Progenitor cell of endocrine pancreas (in vitro differentiated cells): ENCODE results near the gene DLGAP1. TPM values are rescaled to one million over a fixed set of nuclear protein-coding genes. Genes with fewer than 3 reads are reported as not detected.

Experiments used
- DNase-seq: peaks from one replicate; pipeline ENCODE4 v3.0.0; 2021; ENCODE audit warnings: low spot score; ENCODE audit not compliant: unreplicated experiment
- H3K27ac Mint-ChIP-seq: 2 replicates; pipeline ENCODE4 v1.8.0; 2021; ENCODE audit warnings: mild to moderate bottlenecking, moderate library complexity, mixed read lengths
- H3K27me3 Mint-ChIP-seq: 2 replicates; pipeline ENCODE4 v1.8.0; 2021; ENCODE audit warnings: mixed read lengths
- H3K36me3 Mint-ChIP-seq: 2 replicates; pipeline ENCODE4 v1.8.0; 2022; ENCODE audit warnings: mixed read lengths; ENCODE audit not compliant: insufficient read depth
- H3K4me1 Mint-ChIP-seq: 2 replicates; pipeline ENCODE4 v1.8.0; 2021; ENCODE audit warnings: low read depth, mixed read lengths
- H3K4me3 Mint-ChIP-seq: 2 replicates; pipeline ENCODE4 v1.8.0; 2021; ENCODE audit warnings: low read depth, mild to moderate bottlenecking, moderate library complexity, mixed read lengths
- H3K9me3 Mint-ChIP-seq: 2 replicates; pipeline ENCODE4 v1.8.0; 2021; ENCODE audit warnings: low read depth, mixed read lengths
- CTCF ChIP-seq: fragments of 200-600 bp; sonication (generic); IDR thresholded peaks from one replicate; pipeline ENCODE4 v1.5.0; 2021; ENCODE audit warnings: antibody characterized with exemption, mild to moderate bottlenecking; ENCODE audit not compliant: unreplicated experiment
- total RNA-seq: library from RNA; stranded (reverse); gene quantifications from 2 replicates; pipeline ENCODE4 v1.2.1, GENCODE V29; 2021

DLGAP1 gene
- total RNA-seq, 1 donor from 2014 or later, result 16.7 TPM

GRCh38 chr18:3857544-3857943, 597.6 kb downstream of the DLGAP1 start:
- DNase-seq, result no peak
- Mint-ChIP-seq H3K4me3 (no peak overlapping the region), H3K27ac (no peak overlapping the region), H3K9me3 (peaks cover 3% of the 10 kb centered on the region), H3K4me1 (no peaks in the 10 kb centered on the region), H3K27me3 (no peaks in the 10 kb centered on the region), H3K36me3 (peaks cover 2% of the 10 kb centered on the region)
- TF ChIP-seq CTCF, result no peak

GRCh38 chr18:3855966-3856365, 599.1 kb downstream of the DLGAP1 start:
- H3K27ac Mint-ChIP-seq, result no peak overlapping the region
- TF ChIP-seq CTCF, result no peak

GRCh38 chr18:3852321-3852720, 602.8 kb downstream of the DLGAP1 start:
- Mint-ChIP-seq H3K4me1 (no peaks in the 10 kb centered on the region), H3K36me3 (peaks cover 3% of the 10 kb centered on the region), H3K9me3 (no peaks in the 10 kb centered on the region), H3K4me3 (no peak overlapping the region), H3K27me3 (no peaks in the 10 kb centered on the region), H3K27ac (no peak overlapping the region)
- DNase-seq, result no peak
- TF ChIP-seq CTCF, result no peak

More at GRCh38 chr18:3855966-3856365, 599.1 kb downstream of the DLGAP1 start:
- H3K9me3 Mint-ChIP-seq, result peaks cover 3% of the 10 kb centered on the region
- H3K4me3 Mint-ChIP-seq, result no peak overlapping the region
- DNase-seq, result no peak
- no peaks in the 10 kb centered on the region for H3K27me3 Mint-ChIP-seq
- H3K4me1 Mint-ChIP-seq, result no peaks in the 10 kb centered on the region
- peaks cover 3% of the 10 kb centered on the region for H3K36me3 Mint-ChIP-seq

GRCh38 chr18:3851159-3851558, 603.9 kb downstream of the DLGAP1 start:
- no peaks in the 10 kb centered on the region for H3K9me3 Mint-ChIP-seq
- peaks cover 3% of the 10 kb centered on the region for H3K36me3 Mint-ChIP-seq
- DNase-seq, result no peak
- H3K27me3 Mint-ChIP-seq, result no peaks in the 10 kb centered on the region
- H3K27ac Mint-ChIP-seq, result no peak overlapping the region
- no peak overlapping the region for H3K4me3 Mint-ChIP-seq
- TF ChIP-seq CTCF, result no peak
- H3K4me1 Mint-ChIP-seq, result no peaks in the 10 kb centered on the region

GRCh38 chr18:3848316-3848715, 606.8 kb downstream of the DLGAP1 start:
- Mint-ChIP-seq H3K36me3 (peaks cover 2% of the 10 kb centered on the region), H3K4me3 (no peak overlapping the region), H3K27me3 (no peaks in the 10 kb centered on the region), H3K27ac (no peak overlapping the region), H3K9me3 (no peaks in the 10 kb centered on the region), H3K4me1 (peaks cover 2% of the 10 kb centered on the region)
- no peak for DNase-seq
- TF ChIP-seq CTCF, result no peak
